Skeletal muscle tissue (tissue), 4 donors: ENCODE results near the gene DSCAM. TPM values are rescaled to one million over a fixed set of nuclear protein-coding genes. Genes with fewer than 3 reads are reported as not detected.

Source experiments
- H3K27ac ChIP-seq: one replicate; pipeline ENCODE4 v1.7.0; 2013; ENCODE audit warnings: mild to moderate bottlenecking, low read depth, low read length, inconsistent platforms
- H3K27me3 ChIP-seq, 3 donors: one replicate each; pipeline ENCODE4 v1.7.0; 2013; ENCODE audit warnings: low read length in 3 of 3; ENCODE audit not compliant: control insufficient read depth in 3 of 3, insufficient read depth in 3 of 3
- H3K36me3 ChIP-seq, 3 donors: one replicate each; pipeline ENCODE4 v1.7.0; 2013; ENCODE audit warnings: low read length in 3 of 3; ENCODE audit not compliant: control insufficient read depth in 3 of 3, insufficient read depth in 3 of 3
- H3K4me1 ChIP-seq, 3 donors: one replicate each; pipeline ENCODE4 v1.7.0; 2013; ENCODE audit warnings: low read length in 3 of 3, mild to moderate bottlenecking in 3 of 3; ENCODE audit not compliant: control insufficient read depth in 3 of 3, insufficient read depth in 3 of 3
- H3K4me3 ChIP-seq, 3 donors: one replicate each; pipeline ENCODE4 v1.7.0; 2013; ENCODE audit warnings: low read length in 3 of 3
- H3K9ac ChIP-seq, 3 donors: one replicate each; pipeline ENCODE4 v1.7.0; 2013; ENCODE audit warnings: low read length in 3 of 3, mild to moderate bottlenecking in 3 of 3, moderate library complexity in 2 of 3, low read depth in 1 of 3
- H3K9me3 ChIP-seq, 3 donors: one replicate each; pipeline ENCODE4 v1.7.0; 2013; ENCODE audit warnings: low read length in 3 of 3; ENCODE audit not compliant: control insufficient read depth in 3 of 3
- total RNA-seq: library from RNA; depleted of rRNA; stranded (reverse); fragments of >200 nt; gene quantifications from one replicate; pipeline ENCODE4 v1.2.3, GENCODE V29; 2014
- donor health status: Osteomylitis.

The DSCAM gene
- total RNA-seq, 1 donor from 2014 or later: 0.52 TPM

GRCh38 chr21:40143822-40144525 is 703.0 kb downstream of the DSCAM start:
- no peaks in the 10 kb centered on the region for H3K9me3 ChIP-seq
- H3K27me3 ChIP-seq: no peaks in the 10 kb centered on the region
- H3K4me3 ChIP-seq: no peak overlapping the region
- no peak overlapping the region for H3K9ac ChIP-seq
- no peak overlapping the region for H3K27ac ChIP-seq
- H3K36me3 ChIP-seq: no peaks in the 10 kb centered on the region
- H3K4me1 ChIP-seq: no peaks in the 10 kb centered on the region

GRCh38 chr21:40141621-40142020 is 705.3 kb downstream of the DSCAM start:
- H3K36me3 ChIP-seq: no peaks in the 10 kb centered on the region
- H3K27ac ChIP-seq: no peak overlapping the region
- H3K27me3 ChIP-seq: no peaks in the 10 kb centered on the region
- no peak overlapping the region for H3K4me3 ChIP-seq
- no peak overlapping the region for H3K9ac ChIP-seq
- no peaks in the 10 kb centered on the region for H3K4me1 ChIP-seq
- H3K9me3 ChIP-seq: no peaks in the 10 kb centered on the region

GRCh38 chr21:40140675-40141074 is 706.3 kb downstream of the DSCAM start:
- H3K27ac ChIP-seq: no peak overlapping the region
- H3K4me1 ChIP-seq: no peaks in the 10 kb centered on the region
- no peak overlapping the region for H3K4me3 ChIP-seq
- no peaks in the 10 kb centered on the region for H3K9me3 ChIP-seq
- no peak overlapping the region for H3K9ac ChIP-seq
- H3K36me3 ChIP-seq: no peaks in the 10 kb centered on the region
- H3K27me3 ChIP-seq: no peaks in the 10 kb centered on the region

GRCh38 chr21:40139636-40140035 is 707.3 kb downstream of the DSCAM start:
- no peak overlapping the region for H3K27ac ChIP-seq
- no peaks in the 10 kb centered on the region for H3K27me3 ChIP-seq
- H3K4me3 ChIP-seq: no peak overlapping the region
- H3K4me1 ChIP-seq: no peaks in the 10 kb centered on the region
- no peaks in the 10 kb centered on the region for H3K36me3 ChIP-seq
- H3K9ac ChIP-seq: no peak overlapping the region
- H3K9me3 ChIP-seq: no peaks in the 10 kb centered on the region

GRCh38 chr21:40136571-40136970 is 710.4 kb downstream of the DSCAM start:
- Histone ChIP-seq H3K27ac (no peak overlapping the region), H3K9me3 (peaks cover 0 to 2% (median 0%) of the 10 kb centered on the region in 3 donors)

GRCh38 chr21:40134731-40135492 is 712.0 kb downstream of the DSCAM start:
- Histone ChIP-seq H3K36me3 (no peaks in the 10 kb centered on the region), H3K4me3 (no peak overlapping the region), H3K9me3 (peaks cover 0 to 2% (median 0%) of the 10 kb centered on the region in 3 donors), H3K27me3 (no peaks in the 10 kb centered on the region), H3K9ac (no peak overlapping the region), H3K27ac (no peak overlapping the region), H3K4me1 (no peaks in the 10 kb centered on the region)

More at GRCh38 chr21:40136571-40136970, 710.4 kb downstream of the DSCAM start:
- Histone ChIP-seq H3K36me3 (no peaks in the 10 kb centered on the region), H3K4me1 (no peaks in the 10 kb centered on the region), H3K27me3 (no peaks in the 10 kb centered on the region), H3K4me3 (no peak overlapping the region), H3K9ac (no peak overlapping the region)

GRCh38 chr21:40130476-40130875 is 716.5 kb downstream of the DSCAM start:
- Histone ChIP-seq H3K9ac (no peak overlapping the region), H3K27me3 (peaks cover 0 to 2% (median 0%) of the 10 kb centered on the region in 3 donors), H3K9me3 (peaks cover 0 to 2% (median 2%) of the 10 kb centered on the region in 3 donors), H3K4me3 (no peak overlapping the region), H3K4me1 (no peaks in the 10 kb centered on the region), H3K36me3 (no peaks in the 10 kb centered on the region), H3K27ac (no peak overlapping the region)

- Histone ChIP-seq H3K9me3 (peaks cover 0 to 2% (median 2%) of the 10 kb centered on the region in 3 donors), H3K4me1 (no peaks in the 10 kb centered on the region), H3K27me3 (peaks cover 0 to 2% (median 0%) of the 10 kb centered on the region in 3 donors), H3K9ac (no peak overlapping the region), H3K4me3 (no peak overlapping the region), H3K27ac (no peak overlapping the region), H3K36me3 (no peaks in the 10 kb centered on the region)
These were observed 717.1 kb downstream of the DSCAM start for GRCh38 chr21:40129809-40130208.

- no peaks in the 10 kb centered on the region for H3K4me1 ChIP-seq
- H3K27me3 ChIP-seq: peaks cover 0 to 2% (median 0%) of the 10 kb centered on the region in 3 donors
- H3K9me3 ChIP-seq: peaks cover 0 to 2% (median 0%) of the 10 kb centered on the region in 3 donors
- H3K36me3 ChIP-seq: no peaks in the 10 kb centered on the region
- H3K4me3 ChIP-seq: no peak overlapping the region
- no peak overlapping the region for H3K27ac ChIP-seq
- no peak overlapping the region for H3K9ac ChIP-seq
These were observed 718.1 kb downstream of the DSCAM start for GRCh38 chr21:40128891-40129290.

- no peak overlapping the region for H3K27ac ChIP-seq
- no peaks in the 10 kb centered on the region for H3K27me3 ChIP-seq
- no peak overlapping the region for H3K4me3 ChIP-seq
- no peaks in the 10 kb centered on the region for H3K4me1 ChIP-seq
- H3K9me3 ChIP-seq: no peaks in the 10 kb centered on the region
- H3K36me3 ChIP-seq: no peaks in the 10 kb centered on the region
- H3K9ac ChIP-seq: no peak overlapping the region
These were observed 725.9 kb downstream of the DSCAM start for GRCh38 chr21:40120940-40121575.
